Activated CD4-positive, alpha-beta T cell treated with anti-CD3 and anti-CD28 coated beads, Interleukin-2, Interleukin-6, amounts not matched to agents 100 ng/mL and 50 ng/mL, durations not matched to agents 16 hours and 8 hours (primary cell): Measurements from ENCODE around the gene FAM167B.
A peak's percentile ranks its signal among the peaks of the same experiment; 100 is the strongest.
"Not testable (repeated sequence)": the region's sequence is repeated elsewhere in the genome, so short reads cannot be mapped to it uniquely, and the experiment has no call there.

Experiments used
- DNase-seq: peaks from one replicate; pipeline ENCODE4 v3.0.0-alpha.2; 2020

Gene FAM167B

DNA sequence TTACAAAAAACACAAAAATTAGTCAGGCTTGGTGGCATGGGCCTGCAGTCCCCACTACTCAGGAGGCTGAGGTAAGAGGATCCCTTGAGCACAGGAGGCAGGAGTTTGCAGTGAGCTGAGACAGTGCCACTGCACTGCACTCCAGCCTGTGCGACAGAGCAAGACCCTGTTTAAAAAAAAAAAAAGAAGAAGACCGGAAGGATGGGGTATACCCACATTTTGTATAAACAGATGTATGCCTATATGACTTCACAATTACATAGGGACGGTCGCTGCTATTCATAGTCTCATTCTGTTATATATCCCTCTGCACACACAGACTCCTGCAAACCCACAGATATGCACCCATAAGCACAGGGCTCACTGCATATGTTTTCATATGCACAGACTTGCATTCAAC lies 16.7 kb downstream of the FAM167B start:
- peak; percentile 37 for DNase-seq

DNA sequence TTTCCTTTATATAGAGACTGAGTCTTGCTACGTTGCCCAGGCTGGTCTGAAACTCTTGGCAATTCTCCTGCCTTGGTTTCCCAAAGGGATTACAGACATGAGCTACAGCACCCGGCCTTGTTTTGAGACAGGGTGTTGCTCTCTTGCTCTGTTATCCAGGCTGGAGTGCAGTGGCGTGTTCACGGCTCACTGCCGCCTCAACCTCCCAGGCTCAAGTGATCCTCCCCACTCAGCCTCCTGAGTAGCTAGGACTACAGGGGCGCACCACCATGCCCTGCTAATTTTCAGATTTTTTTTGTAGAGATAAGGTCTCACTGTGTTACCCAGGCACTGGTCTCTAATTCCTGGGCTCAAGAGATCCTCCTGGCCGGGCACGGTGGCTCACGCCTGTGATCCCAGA lies 18.8 kb downstream of the FAM167B start:
- DNase-seq = no peak

DNA sequence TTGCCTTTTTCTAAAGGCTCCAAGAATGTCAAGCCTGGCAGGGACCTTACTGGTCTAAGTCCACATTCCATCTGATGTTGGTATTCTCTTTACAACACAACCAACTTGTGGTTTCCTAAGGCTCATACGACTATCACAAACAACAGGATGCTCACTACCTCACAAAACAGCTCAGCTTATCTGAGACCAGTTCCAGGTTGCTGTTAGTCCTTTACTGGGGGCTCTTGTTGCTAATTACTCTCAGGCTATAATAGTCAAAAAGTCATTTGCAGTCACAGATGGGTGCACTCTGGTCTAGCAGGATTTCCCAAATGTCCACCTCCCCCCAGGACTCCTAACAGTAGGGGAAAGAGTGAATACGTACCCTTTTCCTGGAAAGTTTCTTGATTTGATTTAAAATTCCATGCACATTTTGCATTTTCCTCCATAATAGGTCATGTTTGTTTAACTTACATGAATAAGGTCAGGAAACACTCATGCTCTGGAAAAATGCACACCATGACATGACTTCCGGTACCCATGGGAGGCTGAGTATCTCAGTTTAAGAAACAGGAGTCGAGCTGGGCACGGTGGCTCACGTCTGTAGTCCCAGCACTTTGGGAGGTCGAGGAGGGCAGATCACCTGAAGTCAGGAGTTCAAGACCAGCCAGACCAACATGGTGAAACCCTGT lies 20.0 kb downstream of the FAM167B start:
- peak; percentile 50 for DNase-seq

- no peak for DNase-seq
Observed at GRCh38 chr1:32269744-32270143, 22.7 kb downstream of the FAM167B start.

GRCh38 chr1:32272557-32273390 lies 25.8 kb downstream of the FAM167B start:
- DNase-seq = no peak

- peak; percentile 79 for DNase-seq
Observed at GRCh38 chr1:32273391-32274208, 26.6 kb downstream of the FAM167B start.

- DNase-seq = no peak
Observed at GRCh38 chr1:32274646-32275340, 27.8 kb downstream of the FAM167B start.

GRCh38 chr1:32275424-32275823 lies 28.4 kb downstream of the FAM167B start:
- no peak for DNase-seq

- no peak for DNase-seq
Observed at GRCh38 chr1:32276032-32276782, 29.2 kb downstream of the FAM167B start.

- DNase-seq = not testable (repeated sequence)
Observed at GRCh38 chr1:32284777-32285176, 37.8 kb downstream of the FAM167B start.

DNA sequence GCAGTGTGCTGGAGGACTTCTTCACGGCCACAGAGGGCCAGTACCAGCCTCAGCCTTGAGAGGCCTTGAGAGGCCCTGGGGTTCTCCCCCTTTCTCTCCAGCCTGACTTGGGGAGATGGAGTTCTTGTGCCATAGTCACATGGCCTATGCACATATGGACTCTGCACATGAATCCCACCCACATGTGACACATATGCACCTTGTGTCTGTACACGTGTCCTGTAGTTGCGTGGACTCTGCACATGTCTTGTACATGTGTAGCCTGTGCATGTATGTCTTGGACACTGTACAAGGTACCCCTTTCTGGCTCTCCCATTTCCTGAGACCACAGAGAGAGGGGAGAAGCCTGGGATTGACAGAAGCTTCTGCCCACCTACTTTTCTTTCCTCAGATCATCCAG lies 38.6 kb downstream of the FAM167B start:
- DNase-seq = no peak

DNA sequence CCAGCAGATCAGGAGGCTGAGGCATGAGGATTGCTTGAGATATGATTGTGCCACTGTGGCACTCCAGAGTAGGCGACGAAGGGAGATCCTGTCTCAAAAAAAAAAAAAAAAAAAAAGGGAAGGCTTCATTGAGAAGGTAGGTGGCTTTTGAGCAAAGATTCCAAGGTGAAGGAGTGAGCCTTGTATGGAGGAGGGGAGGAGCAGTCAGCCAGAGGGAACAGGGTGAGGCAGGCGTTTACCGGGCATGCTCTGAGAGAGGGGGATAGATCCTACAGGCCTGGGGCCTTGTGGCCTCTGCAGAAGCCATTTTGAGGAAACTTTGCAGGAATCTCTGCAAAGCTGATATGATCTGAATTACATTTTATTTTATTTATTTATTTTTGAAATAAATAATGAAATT lies 39.7 kb downstream of the FAM167B start:
- no peak for DNase-seq

- DNase-seq = no peak
Observed at GRCh38 chr1:32289256-32289655, 42.2 kb downstream of the FAM167B start.

GRCh38 chr1:32291145-32291707 lies 44.2 kb downstream of the FAM167B start:
- no peak for DNase-seq

GRCh38 chr1:32291708-32292538 lies 44.9 kb downstream of the FAM167B start, which contains the start of gene HDAC1:
HDAC1 (plus strand) TSS chr1:32292083; CDS start chr1:32292170, 87 bp downstream.
- peak; percentile 99 for DNase-seq

- DNase-seq = not testable (repeated sequence)
Observed at GRCh38 chr1:32298211-32298610, 51.2 kb downstream of the FAM167B start.
